Measurements from ENCODE around the gene NSFL1C.
A peak's percentile ranks its signal among the peaks of the same experiment; 100 is the strongest.

Gene NSFL1C

DNA sequence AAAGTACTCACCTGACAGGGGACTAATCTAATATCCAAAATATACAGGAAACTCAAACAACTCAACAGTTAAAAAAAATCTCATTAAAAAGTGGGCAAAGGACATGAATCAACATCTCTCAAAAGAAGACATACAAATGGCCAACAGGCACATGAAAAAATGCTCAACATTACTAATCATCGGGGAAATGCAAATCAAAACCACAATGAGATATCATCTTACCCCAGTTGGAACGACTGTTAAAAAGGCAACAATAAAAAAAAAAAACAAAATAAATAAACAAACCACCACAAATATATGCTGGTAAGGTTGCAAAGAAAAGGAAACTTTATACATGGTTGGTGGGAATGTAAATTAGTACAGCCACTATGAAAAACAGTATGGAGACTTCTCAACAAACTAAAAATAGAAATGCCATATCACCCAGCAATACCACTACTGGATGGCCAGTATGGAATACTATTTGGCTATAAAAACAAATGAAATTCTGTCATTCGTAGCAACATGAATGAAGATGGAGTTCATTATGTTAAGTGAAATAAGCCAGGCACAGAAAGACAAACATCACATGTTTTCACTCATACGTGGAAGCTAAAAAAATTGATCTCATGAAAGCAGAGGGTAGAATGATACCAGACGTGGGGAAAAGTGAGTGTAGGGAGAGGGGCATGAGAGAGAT is 17.9 kb upstream of the NSFL1C start:
- H3K27ac ChIP-seq, result no peak overlapping the region
- TF ChIP-seq, protein P1, sequence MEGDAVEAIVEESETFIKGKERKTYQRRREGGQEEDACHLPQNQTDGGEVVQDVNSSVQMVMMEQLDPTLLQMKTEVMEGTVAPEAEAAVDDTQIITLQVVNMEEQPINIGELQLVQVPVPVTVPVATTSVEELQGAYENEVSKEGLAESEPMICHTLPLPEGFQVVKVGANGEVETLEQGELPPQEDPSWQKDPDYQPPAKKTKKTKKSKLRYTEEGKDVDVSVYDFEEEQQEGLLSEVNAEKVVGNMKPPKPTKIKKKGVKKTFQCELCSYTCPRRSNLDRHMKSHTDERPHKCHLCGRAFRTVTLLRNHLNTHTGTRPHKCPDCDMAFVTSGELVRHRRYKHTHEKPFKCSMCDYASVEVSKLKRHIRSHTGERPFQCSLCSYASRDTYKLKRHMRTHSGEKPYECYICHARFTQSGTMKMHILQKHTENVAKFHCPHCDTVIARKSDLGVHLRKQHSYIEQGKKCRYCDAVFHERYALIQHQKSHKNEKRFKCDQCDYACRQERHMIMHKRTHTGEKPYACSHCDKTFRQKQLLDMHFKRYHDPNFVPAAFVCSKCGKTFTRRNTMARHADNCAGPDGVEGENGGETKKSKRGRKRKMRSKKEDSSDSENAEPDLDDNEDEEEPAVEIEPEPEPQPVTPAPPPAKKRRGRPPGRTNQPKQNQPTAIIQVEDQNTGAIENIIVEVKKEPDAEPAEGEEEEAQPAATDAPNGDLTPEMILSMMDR (conservative IDR thresholded peaks at IDR 0.05), result no peak

DNA sequence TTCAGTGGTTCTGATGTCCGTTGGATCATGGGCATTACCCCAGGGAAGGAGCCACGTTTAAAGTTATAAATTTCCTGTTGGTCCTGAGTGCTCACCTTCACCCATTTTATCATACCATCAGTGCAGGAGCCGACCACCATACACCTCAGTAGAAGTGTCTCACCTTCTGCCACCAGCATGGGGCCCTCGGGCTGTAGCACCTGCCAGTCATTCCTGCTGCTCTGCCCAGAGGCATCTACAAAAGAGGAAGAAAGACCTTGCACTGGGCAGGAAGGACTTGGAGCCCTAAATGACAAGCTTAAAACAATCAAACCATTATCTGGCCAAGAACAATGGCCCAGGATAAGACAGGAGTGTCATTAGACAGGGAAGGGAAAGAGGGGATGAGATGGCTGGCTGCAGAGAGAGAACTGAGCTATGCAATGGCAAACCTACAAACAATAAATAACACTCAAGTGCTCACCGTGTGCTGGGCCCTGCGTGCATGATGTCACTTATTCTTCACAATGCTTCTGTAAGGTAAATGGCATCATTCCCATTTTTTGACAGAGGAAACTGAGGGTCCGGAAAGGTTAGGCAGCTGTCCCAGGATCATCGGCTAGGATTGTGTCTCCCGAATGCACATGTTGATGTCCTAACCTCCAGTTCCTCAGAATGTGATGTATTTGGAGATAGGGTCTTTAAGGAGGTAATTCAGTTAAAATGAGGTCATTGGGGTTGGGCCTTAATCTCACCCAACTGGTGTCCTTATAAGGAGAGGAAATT is 13.4 kb upstream of the NSFL1C start:
- TF ChIP-seq, protein P1 (conservative IDR thresholded peaks at IDR 0.05), result no peak
- H3K27ac ChIP-seq, result no peak overlapping the region

DNA sequence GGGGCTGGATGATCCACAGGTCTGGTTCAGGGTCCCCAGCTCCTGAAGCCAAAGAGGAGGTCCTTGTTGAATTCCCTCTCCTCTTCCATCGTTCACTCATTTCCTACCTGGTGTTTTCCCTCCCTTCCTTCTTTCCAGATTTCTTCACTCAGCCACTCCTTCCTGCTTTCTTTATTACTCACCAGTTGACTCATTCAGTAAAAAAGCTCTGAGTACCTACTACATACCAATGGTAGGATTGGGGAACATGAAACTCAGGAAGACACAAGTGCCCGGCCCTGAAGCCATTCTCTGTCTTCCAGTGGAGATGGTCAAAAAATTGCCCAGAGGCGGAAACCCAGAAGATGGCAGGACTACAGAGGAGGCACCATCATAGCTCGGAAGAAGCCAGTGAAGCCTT is 11.9 kb upstream of the NSFL1C start:
- TF ChIP-seq, protein P1 (conservative IDR thresholded peaks at IDR 0.05), result no peak
- no peak overlapping the region for H3K27ac ChIP-seq

DNA sequence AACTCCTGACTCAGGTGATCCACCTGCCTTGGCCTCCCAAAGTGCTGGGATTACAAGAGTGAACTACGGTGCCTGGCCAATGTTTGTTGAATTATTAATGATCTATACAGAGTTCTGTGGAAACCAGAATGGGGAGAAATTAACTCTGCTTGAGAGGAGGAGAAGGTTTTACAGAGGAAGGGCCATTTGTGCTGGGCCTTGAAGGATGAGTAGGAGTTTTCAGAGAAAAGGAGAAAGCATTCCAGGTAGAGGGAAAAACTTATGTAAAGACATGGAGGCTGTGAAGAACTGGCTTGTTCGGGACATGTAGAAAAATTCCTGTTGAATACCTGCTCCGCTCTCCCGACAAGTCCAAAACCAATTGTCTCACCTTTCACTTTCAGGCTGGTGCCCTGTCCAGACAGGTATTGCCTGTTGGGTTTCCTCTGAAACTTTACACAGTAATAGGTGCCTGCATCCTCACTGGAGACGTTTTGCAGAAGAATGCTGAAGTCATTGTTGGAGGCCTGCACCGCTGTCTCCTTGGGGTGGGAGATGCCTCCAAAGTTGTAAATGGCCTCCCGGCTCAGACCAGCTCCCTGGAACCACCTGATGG is 11.3 kb upstream of the NSFL1C start:
- no peak overlapping the region for H3K27ac ChIP-seq
- TF ChIP-seq, protein P1 (conservative IDR thresholded peaks at IDR 0.05), result no peak

DNA sequence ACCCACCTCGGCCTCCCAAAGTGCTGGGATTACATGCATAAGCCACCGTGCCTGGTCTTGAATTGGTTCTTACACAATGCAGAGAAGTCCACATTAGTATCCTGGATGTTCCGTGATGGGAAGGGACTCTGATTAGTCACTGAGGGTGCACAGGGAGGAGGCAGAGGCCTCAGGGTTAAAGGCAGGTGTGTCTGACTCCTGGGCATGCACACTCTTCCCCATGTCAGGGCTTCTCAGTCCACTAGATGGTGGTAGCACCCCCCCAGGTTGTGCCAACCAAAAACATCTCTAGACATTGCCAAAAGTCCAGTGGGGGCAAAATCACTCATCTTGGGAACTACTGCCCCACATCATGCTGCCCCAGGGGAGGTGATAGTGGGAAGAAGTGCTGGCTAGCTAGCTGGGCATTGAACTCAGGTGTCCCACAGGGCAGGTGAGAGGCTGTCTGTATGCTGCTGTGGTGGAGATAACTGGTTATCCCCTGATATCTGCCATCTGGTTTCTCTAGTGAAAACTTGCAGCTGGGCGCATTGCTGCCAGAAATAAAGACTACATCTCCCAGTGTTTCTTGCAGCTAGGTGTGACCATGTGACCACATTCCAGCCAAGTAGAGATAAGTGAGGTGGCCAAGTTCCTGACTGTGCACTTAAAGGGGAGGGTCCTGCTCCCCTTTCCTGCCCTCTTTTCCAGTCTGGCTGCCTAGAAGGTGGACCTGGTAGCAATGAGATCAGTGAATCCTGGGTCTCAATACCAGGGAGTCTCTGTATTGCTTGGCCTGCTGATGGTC is 8.4 kb upstream of the NSFL1C start:
- TF ChIP-seq, protein P1 (conservative IDR thresholded peaks at IDR 0.05), result peak; percentile 35
- no peak overlapping the region for H3K27ac ChIP-seq

DNA sequence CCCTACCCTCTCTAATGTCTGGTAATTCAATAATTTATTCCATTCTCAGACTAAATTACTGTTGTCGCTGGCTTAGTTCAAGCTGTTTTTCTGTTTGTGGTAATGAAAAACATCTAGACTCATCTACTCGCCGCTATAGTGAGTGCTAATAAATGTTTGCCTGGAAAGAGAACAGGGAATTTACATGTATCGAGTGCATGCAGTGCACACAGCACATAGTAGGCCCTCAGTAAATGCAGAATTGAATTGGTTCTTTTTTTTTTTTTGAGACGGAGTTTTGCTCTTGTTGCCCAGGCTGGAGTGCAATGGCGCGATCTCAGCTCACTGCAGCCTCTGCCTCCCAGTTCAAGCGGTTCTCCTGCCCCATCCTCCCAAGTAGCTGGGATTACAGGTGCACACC is 7.7 kb upstream of the NSFL1C start:
- H3K27ac ChIP-seq, result no peak overlapping the region
- TF ChIP-seq, protein P1 (conservative IDR thresholded peaks at IDR 0.05), result no peak

All from VCaP (cell line).